Measurements from ENCODE around the gene TTC17.
"Not testable (repeated sequence)": the region's sequence is repeated elsewhere in the genome, so short reads cannot be mapped to it uniquely, and the experiment has no call there.

The TTC17 gene, protein sequence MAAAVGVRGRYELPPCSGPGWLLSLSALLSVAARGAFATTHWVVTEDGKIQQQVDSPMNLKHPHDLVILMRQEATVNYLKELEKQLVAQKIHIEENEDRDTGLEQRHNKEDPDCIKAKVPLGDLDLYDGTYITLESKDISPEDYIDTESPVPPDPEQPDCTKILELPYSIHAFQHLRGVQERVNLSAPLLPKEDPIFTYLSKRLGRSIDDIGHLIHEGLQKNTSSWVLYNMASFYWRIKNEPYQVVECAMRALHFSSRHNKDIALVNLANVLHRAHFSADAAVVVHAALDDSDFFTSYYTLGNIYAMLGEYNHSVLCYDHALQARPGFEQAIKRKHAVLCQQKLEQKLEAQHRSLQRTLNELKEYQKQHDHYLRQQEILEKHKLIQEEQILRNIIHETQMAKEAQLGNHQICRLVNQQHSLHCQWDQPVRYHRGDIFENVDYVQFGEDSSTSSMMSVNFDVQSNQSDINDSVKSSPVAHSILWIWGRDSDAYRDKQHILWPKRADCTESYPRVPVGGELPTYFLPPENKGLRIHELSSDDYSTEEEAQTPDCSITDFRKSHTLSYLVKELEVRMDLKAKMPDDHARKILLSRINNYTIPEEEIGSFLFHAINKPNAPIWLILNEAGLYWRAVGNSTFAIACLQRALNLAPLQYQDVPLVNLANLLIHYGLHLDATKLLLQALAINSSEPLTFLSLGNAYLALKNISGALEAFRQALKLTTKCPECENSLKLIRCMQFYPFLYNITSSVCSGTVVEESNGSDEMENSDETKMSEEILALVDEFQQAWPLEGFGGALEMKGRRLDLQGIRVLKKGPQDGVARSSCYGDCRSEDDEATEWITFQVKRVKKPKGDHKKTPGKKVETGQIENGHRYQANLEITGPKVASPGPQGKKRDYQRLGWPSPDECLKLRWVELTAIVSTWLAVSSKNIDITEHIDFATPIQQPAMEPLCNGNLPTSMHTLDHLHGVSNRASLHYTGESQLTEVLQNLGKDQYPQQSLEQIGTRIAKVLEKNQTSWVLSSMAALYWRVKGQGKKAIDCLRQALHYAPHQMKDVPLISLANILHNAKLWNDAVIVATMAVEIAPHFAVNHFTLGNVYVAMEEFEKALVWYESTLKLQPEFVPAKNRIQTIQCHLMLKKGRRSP

DNA sequence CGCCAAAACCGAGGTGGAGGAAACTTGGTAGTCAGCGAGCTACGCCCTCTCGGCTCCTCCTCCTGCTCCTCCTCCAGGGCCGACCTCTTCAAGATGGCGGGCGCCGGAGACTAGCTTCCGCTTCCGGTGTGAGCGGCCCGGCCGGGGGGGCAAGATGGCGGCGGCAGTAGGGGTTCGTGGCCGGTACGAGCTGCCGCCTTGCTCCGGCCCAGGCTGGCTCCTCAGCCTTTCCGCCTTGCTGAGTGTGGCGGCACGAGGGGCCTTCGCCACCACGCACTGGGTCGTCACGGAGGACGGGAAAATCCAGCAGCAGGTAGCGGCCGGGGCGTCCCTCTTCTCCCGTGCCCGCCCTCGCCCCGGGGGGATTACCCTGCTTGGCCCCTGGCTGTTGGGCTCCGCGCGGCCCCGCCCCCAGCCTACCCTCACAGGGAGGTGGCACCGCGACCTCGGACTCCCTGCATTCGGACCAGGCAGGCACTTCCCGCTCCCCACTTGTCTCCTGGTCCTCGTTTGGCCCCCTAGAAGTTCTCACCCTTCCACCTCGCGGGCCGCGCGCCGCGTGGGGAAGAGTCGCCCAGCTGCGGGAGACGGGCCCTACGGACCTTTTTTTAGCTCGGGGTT, at the start of gene TTC17:
TSS of gene TTC17 (plus strand) at position 120 of the 621 bp plus-strand sequence. CDS start at position 155, 35 bp downstream.
- DNase-seq, result peak; percentile 93

DNA sequence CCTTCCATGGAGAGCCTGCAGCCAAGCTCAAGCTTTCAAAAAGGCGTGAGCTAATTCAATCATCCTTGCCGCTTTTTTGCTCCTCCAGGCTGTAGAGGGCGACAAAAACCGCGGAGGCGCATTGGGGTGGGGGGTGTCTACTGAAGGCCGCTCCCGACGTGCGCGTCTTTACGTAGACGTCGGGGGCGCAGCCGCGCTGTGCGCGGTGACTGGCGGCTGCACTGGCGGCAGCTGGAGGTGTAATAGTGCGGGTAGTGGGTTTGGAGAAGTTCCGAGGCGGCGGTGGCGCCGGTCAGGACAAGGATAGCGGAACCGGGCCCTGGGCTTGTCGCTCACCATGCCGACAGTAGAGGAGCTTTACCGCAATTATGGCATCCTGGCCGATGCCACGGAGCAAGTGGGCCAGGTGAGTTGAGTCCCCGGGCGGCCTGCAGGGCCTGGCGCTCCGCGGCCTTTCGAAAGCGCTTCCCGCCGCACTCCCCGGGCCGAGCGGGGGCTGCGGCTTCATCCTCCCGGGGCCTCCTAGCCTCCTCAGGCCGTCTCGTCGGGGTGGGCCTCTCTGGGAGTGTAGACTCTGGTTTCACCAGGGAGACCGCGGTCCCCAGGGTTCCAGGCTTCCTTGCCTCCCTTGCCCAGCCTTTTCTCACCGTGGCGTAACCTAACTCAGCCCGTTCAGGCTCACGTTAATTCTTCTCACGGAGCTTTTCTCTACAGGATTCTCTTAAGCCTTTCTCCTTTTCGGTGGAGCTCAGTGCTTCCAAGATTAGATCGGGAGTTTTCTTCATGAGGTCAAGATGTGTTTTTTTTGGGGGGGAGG, 46.7 kb upstream of the TTC17 start, which contains the start of gene API5:
TSS of gene API5 (plus strand) at position 206 of the 817 bp plus-strand sequence. CDS start at position 338, 132 bp downstream.
- DNase-seq, result peak; percentile 95

DNA sequence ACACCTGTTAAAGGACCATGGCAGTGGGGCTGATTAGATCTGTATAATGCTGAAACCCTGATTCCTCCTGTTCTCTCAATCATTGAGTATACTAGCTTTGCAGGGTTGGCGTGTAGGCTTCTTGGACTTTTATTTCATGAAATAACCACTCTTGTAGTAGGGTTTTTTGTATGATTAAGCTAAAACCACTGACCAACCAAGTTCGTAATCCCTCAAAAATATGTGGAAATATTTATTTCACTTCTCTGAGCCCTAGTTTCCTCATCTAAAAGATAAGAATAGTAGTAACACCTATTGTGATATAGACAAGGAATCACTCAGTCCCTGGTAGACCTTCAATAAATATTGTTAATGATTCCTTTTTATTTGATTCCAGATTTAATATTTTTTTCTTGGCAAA, 42.8 kb upstream of the TTC17 start:
- no peak for DNase-seq

DNA sequence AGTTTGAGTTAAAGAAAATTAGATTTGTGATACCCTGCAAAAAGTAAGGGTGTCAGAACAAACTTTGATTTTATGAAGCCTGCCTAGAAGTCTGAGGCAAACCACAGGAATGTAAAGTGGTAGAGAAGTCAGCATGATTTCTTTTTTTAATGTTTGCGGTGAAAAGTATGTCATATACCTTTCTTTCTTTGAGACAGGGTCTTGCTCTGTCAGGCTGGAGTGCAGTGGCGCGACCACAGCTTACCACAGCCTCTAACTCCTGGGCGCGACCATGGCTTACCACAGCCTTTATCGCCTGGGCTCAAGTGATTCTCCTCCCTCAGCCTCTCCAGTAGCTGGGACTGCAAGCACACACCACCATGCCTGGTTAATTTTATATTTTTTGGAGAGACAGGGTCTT, 42.3 kb upstream of the TTC17 start:
- no peak for DNase-seq

DNA sequence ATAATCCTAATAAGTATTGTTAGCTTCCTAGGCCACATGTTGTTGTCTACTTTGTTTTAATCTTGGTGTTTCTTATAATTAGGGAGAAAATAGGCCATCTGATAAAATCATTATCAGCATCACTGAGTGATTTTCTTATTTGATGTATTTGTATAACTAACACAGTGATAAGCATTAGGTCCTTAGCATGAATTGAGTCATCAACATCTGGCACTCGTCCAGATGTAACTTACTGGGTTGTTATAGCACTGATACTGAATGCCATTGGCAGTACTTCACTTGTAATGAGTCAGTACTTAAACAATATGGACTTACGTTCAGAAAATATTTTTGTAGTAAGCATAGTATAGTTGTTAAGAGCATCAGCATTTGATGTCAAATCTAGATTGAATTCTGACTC, 30.7 kb upstream of the TTC17 start:
- peak; percentile 5 for DNase-seq

DNA sequence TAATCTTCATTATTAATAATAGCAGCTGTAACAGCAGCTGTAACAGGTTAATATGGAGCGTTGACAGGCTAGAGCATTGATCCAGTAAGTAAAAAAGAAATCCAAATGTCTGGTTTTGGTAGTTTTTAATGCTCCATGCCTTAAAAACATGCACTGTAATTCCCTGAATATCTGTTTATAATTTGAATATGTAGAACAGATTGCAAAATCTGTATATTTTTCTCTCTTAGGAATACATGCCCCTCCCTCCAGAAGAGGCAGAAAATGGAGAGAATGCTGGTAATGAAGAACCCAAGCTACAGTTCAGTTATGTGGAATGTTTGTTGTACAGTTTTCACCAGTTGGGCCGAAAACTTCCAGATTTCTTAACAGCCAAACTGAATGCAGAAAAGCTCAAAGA, 30.2 kb upstream of the TTC17 start:
- DNase-seq, result no peak

DNA sequence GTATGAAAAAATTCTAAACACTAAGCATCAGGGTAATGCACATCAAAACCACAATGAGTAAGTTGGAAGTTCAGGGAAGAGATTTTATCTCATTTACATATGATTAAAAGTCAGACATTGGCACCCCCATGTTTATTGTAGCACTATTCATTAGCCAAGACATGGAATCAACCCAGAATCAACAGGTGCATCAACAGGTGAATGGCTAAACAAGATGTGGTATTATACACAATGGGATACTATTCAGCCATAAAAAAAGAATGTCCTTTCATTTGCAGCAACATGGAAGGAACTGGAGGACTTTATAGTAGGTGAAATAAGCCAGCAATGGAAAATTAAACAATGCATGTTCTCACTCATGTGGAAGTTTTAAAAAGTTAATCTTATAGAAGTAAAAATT, 17.6 kb upstream of the TTC17 start:
- no peak for DNase-seq

DNA sequence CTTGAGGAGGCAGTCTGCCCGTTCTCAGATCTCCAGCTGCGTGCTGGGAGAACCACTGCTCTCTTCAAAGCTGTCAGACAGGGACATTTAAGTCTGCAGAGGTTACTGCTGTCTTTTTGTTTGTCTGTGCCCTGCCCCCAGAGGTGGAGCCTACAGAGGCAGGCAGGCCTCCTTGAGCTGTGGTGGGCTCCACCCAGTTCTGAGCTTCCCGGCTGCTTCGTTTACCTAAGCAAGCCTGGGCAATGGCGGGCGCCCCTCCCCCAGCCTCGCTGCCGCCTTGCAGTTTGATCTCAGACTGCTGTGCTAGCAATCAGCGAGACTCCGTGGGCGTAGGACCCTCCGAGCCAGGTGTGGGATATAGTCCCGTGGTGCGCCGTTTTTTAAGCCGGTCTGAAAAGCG, 7.3 kb upstream of the TTC17 start:
- DNase-seq, result not testable (repeated sequence)

DNA sequence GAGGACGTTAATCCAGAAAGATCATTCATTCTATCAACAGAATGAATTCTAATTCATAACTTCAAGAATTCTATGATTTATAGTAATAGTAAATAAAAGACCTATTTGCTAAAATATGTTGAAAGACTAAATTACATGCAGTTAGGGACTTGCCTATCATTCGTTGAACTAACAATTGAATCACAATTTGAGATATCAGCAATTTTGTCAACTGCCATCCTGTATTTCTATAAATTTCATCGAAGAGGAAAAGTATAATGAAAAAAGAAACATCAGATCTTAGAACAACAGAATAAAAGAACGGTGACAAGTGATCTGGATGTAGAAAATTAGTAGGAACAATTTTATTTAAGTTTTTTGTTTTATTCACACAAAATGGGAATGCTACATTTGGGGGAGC, 4.4 kb upstream of the TTC17 start:
- DNase-seq, result no peak

DNA sequence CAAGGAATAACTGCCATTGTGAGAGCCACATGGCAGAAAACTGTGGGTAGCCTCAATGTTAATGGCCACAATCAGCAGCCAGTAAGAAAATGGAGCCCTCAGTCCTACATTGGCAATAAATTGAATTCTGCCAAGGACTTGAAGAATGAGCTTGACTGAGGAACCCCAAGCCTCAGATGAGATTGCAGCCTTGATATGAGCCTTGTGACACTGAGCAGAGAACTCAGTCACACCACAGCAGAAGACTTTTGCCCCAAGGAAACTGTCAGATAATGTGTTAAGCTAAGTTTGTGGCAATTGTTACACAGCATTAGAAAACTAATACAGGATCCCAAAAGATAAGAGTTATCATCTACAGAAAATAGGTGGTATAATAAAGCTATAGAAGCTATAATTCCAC, 2.4 kb upstream of the TTC17 start:
- DNase-seq, result no peak

DNA sequence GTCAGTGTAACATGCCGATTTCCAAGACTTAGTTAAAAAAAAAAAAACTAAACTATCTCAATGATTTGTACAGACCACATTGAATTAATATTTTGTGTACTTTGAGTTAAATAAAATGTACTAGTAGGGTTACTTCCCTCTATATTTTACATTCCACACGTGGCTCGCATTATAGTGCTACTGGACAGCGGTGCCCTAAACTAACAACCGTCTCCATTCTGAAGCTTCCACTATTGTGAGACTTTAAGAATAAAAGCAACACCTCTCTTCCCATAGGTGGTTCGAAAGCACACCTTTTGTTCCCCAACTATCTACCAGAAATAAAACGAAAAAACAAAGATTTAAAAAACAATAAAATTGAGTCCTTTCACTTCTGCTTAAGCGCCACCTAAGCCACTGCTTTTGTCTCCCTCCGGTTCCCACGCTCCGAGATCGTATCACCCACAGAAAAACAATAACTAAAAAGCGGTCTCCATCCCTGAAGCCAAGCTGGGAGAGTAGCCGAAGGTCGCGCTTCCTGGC, 380 bp upstream of the TTC17 start:
- DNase-seq, result no peak

DNA sequence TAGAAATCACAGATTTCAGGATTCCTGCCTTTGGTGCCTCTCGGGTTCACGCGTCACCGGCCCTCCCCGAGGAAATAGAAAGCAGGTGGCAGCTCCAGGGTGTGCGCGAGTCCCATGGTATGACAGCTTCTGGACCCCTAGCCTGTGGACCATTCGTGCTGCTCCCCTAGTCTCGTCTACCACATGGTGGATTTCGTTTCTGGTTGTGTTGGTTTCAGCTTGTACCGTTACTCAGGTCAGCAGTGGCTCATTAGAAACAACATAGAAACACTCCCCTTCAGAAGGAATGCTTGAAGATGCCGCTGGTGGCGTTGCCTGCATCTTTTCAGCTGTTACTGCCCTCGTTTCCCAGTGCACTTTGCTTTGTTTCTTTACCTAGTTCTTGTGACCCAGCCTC, 700 bp downstream of the TTC17 start:
- no peak for DNase-seq

DNA sequence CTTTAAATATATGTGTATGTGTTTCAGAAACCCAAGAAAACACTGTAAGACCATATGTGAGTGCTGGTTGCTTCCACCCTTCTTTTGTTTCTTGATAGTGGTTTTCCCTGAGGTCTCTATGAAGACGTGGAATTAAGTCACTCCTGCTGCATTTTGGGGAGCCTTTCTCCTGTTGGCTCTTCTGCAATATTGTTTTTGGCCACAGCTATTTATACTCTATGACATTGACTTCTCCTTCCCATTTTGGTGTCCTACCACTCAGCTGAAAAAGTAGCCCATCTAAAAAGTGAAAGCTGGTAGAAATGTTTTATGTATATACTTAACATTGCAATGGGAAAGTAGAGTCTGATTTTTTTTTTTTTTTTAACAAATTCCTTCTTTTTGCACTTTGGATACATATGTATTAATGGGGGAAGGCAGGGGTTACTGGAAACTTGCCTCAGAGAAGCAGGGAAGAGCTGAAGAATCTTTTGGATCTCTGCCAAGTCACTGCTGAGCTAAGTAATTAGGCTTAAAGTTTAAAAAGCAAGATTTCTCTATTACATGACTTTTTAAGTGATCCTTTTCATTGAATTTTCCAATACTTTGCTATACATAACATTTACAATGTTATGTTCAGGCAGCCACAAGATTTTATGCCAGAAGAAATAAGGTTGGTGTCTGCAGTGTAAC, 1.8 kb downstream of the TTC17 start:
- DNase-seq, result no peak

DNA sequence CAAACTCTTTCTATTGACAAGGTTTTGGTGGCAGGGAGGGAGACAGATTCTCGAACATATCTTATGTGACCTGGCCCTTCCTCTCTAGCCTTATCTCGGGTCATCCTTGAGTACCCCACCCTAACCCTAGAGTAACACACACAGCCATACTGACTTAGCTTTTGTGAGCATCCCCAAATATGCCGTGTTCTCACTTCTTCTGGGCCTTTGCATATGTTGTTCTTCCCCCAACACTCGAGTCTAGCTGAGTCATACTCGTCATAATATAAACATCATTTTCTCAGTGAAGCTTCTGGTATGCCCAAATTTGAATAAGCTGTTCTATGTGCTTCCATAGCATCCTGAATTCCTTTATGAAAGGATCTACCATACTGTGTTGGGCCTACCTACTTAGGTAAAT, 8.0 kb downstream of the TTC17 start:
- no peak for DNase-seq

DNA sequence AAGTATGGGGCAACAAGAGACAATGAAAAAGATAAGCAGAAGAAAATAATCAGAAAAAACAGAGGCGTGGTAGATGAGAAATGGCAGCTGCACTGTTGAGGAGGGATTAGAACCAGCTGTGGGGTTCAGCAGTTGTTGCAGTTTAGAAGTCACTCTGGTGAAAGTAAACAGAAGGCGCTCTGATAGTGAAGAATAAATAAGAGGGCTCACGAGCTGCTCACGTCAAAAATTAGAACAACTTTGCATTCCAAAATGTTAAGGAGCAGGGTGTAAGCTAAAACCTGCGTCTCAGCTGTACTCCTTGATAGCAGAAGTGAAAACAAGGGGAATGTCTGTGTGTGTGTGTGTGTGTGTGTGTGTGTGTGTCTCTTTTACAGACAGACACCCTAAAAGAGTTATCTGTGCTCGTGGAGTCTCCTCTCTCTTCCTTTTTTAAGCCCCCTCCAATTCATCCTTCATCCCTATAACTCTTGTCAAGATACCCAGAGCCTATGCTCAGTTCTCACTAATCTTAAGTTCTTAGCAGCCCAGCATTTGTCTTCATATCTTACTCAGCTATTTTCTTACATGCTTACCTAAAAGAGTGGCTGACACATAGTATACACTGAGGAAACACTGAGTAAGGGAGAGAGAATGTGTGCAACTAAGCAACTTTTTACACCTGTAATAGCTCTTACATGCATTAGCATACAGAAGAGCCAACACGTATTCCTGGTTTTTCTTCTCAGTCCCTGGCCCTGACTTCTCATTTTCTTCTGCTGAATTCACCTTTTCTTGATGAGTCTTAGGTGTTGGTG, 8.9 kb downstream of the TTC17 start:
- no peak for DNase-seq

DNA sequence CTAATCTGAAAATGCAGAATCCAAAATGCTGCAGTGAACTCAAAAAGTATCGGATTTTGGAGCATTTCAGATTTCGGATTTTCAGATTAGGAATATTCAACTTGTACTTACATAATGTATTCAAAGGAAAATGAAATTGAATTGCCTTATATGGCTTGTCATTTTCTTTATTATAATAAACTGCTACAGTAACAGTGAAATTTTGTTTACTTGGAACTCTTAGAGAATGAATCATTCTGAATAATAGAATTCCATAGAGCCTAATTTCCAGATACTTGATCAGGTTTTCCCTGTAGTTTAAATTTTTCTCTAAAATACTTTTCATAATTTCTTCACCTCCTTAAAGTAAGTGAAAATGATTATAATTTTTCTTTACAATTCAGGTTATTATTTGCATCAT, 17.3 kb downstream of the TTC17 start:
- no peak for DNase-seq

DNA sequence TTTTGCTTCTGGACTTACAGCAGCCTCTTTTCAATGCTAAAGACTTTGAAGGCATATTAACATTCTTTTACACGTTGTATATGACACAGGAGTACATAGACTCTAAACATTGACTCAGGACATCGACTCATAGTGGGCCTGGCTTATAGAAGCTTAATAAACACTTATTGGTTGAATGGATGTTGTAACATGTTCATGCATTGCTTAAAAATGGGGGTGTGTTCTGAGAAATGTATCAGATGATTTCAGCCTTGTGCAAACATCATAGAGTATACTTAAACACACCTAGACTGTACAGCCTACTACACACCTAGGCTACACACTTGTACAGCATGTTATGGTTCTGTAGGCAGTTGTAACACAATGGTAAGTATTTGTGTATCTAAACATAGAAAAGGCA, 17.9 kb downstream of the TTC17 start:
- DNase-seq, result no peak

DNA sequence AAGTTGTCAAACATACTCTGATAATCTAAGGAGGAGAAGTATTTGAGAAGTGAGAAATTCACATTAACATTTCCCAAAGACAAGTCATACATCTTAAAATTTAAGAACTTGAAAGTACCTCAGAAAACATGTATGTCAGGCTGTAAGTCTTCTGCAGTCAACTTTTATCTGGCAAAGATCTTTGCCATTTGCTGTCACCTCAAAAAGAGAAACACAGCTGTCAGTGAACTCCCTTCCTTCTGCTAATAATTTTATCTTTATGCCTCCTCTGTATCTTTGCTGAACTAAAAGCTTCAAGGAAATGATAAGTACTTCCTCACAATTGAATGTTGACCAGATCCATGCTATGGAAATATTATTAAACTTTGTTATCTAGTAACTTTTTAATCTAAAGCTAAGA, 18.7 kb downstream of the TTC17 start:
- no peak for DNase-seq

DNA sequence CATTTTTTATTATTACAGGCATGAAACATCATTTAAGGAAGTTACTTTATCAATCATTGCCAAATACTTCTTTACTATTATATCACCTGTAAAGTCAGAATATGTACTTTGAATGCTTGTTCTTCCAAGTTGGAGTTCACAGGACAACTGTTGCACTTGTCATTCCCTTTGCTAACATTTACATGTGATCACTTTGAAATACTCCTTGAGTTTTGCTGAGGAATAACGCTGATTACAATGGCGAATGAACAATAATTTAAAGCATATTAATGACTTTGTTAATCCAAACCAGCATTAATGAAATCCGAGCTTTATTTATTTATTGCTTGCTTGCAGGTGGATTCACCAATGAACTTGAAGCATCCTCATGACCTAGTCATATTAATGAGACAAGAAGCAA, 20.2 kb downstream of the TTC17 start:
- DNase-seq, result no peak

DNA sequence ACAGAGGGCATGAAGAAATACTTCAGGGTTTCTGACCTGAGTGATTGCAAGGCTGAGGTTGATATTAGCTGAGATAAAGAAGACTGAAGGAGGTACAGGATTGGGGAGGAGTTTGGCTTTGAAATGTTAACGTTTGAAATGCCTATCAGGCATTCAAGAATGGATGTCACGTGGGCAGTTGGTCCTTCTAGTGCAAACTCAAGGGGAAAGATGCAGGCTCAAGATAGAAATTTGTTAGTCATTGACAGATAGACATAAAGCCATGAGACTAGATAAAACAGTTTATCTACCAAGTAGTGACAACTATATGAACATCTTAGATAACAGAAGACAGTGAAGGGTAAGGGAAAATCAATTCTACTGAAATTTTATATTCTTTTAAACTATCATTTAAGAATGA, 23.1 kb downstream of the TTC17 start:
- DNase-seq, result no peak
